Lower leg skin (tissue), 3 donors: Measurements from ENCODE around the gene COTL1.

Experiments
- CTCF ChIP-seq, 3 donors: fragments of 450-650 bp; IDR thresholded peaks; one replicate each; pipeline ENCODE4 v1.5.1; 2016; ENCODE audit warnings: antibody characterized with exemption in 3 of 3, mild to moderate bottlenecking in 3 of 3, moderate library complexity in 2 of 3
- POLR2A ChIP-seq, 2 donors: fragments of 450-650 bp; IDR thresholded peaks; one replicate each; pipeline ENCODE4 v1.6.1; 2016 to 2017; ENCODE audit warnings: antibody characterized with exemption in 2 of 2, mild to moderate bottlenecking in 1 of 2, moderate library complexity in 1 of 2

- TF ChIP-seq CTCF (IDR thresholded peaks at IDR 0.05) (no peak), POLR2A (IDR thresholded peaks at IDR 0.05) (no peak)
Measured at GRCh38 chr16:84596161-84596560, 21.7 kb downstream of the COTL1 start.
